Measurements from ENCODE around the gene SRSF2. TPM values are rescaled to one million over a fixed set of nuclear protein-coding genes. Genes with fewer than 3 reads are reported as not detected.

Gene SRSF2
- total and polyA plus RNA-seq, 9 of the 15 experiments (the other 6 are each of a cell fraction or from before 2014, with no cell fraction given): 161 to 583 (median 393) TPM

DNA sequence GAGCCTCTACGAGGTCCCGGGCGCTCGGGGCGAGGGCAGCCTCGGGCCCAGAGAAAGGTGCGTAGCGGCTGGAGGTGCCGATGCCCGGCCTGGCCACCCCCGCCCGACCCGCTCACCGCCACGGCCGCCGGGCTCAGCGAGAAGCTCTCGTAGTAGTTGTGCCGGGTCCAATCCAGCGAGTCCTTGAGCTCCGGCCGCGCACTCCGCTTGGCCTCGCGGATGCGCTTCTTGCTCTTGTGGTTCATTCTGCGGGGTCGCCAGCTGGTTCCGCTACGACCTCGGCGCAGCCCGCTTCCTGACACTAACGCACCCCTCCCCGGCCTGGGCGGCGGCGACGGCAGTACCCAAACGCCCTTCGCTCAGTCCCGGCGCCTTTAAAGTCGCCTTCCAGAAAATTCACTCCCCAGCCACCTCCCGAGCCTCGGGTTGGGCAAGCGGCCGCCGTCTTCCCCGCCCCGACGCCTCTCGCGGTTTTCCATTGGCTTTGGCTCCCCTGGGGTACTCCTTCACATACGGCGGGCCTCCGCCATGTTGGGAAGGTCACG, 10.8 kb downstream of the SRSF2 start, which contains the start of gene JMJD6 (continued):
- TF ChIP-seq, protein P1, sequence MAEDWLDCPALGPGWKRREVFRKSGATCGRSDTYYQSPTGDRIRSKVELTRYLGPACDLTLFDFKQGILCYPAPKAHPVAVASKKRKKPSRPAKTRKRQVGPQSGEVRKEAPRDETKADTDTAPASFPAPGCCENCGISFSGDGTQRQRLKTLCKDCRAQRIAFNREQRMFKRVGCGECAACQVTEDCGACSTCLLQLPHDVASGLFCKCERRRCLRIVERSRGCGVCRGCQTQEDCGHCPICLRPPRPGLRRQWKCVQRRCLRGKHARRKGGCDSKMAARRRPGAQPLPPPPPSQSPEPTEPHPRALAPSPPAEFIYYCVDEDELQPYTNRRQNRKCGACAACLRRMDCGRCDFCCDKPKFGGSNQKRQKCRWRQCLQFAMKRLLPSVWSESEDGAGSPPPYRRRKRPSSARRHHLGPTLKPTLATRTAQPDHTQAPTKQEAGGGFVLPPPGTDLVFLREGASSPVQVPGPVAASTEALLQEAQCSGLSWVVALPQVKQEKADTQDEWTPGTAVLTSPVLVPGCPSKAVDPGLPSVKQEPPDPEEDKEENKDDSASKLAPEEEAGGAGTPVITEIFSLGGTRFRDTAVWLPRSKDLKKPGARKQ (CRISPR knock-in tag; IDR thresholded peaks at IDR 0.05): no peak
- TF ChIP-seq NRF1 (conservative IDR thresholded peaks at IDR 0.05 in 1 of 2, IDR thresholded peaks at IDR 0.05 in 1 of 2) (no peak), RBM14 (IDR thresholded peaks at IDR 0.05; ENCODE audit: borderline replicate concordance, insufficient read depth, low read depth, low read length) (0 out of 2 replicates have a peak, but pooled peaks have one; percentile 82), FOXA1 (IDR thresholded peaks at IDR 0.05; ENCODE audit: borderline replicate concordance) (no peak), ZNF274 (IDR thresholded peaks at IDR 0.05; ENCODE audit: borderline replicate concordance, low read depth, low read length) (no peak; the same call in 1 of the 2 replicates), ELF1 (tag; IDR thresholded peaks at IDR 0.05) (no peak), ZNF217 (CRISPR knock-in tag; IDR thresholded peaks at IDR 0.05) (no peak), U2AF1 (optimal IDR thresholded peaks at IDR 0.05; ENCODE audit: low read depth, low read length) (no peak), ZNF354B (CRISPR knock-in tag; IDR thresholded peaks at IDR 0.05) (no peak), RNF2 (IDR thresholded peaks at IDR 0.05) (0 out of 2 replicates have a peak, but pooled peaks have one; percentile 0), NR2C1 (IDR thresholded peaks at IDR 0.05) (peak; percentile 85), NR2C1 (tag; IDR thresholded peaks at IDR 0.05) (peak; percentile 74), HDAC1 (IDR thresholded peaks at IDR 0.05) (peak in 1 of 2 experiments; percentile 78; a peak in 2 of 4 replicates), KAT8 (IDR thresholded peaks at IDR 0.05; ENCODE audit: low read depth) (no peak), RAD21 (CRISPR knock-in tag; conservative IDR thresholded peaks at IDR 0.05 in 1 of 2, IDR thresholded peaks at IDR 0.05 in 1 of 2) (no peak)
- TF ChIP-seq, protein P2, sequence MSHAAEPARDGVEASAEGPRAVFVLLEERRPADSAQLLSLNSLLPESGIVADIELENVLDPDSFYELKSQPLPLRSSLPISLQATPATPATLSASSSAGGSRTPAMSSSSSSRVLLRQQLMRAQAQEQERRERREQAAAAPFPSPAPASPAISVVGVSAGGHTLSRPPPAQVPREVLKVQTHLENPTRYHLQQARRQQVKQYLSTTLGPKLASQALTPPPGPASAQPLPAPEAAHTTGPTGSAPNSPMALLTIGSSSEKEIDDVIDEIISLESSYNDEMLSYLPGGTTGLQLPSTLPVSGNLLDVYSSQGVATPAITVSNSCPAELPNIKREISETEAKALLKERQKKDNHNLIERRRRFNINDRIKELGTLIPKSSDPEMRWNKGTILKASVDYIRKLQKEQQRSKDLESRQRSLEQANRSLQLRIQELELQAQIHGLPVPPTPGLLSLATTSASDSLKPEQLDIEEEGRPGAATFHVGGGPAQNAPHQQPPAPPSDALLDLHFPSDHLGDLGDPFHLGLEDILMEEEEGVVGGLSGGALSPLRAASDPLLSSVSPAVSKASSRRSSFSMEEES (CRISPR knock-in tag; IDR thresholded peaks at IDR 0.05): no peak
- TF ChIP-seq, protein P3, sequence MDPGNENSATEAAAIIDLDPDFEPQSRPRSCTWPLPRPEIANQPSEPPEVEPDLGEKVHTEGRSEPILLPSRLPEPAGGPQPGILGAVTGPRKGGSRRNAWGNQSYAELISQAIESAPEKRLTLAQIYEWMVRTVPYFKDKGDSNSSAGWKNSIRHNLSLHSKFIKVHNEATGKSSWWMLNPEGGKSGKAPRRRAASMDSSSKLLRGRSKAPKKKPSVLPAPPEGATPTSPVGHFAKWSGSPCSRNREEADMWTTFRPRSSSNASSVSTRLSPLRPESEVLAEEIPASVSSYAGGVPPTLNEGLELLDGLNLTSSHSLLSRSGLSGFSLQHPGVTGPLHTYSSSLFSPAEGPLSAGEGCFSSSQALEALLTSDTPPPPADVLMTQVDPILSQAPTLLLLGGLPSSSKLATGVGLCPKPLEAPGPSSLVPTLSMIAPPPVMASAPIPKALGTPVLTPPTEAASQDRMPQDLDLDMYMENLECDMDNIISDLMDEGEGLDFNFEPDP (CRISPR knock-in tag; IDR thresholded peaks at IDR 0.05): no peak
- TF ChIP-seq, protein P4, sequence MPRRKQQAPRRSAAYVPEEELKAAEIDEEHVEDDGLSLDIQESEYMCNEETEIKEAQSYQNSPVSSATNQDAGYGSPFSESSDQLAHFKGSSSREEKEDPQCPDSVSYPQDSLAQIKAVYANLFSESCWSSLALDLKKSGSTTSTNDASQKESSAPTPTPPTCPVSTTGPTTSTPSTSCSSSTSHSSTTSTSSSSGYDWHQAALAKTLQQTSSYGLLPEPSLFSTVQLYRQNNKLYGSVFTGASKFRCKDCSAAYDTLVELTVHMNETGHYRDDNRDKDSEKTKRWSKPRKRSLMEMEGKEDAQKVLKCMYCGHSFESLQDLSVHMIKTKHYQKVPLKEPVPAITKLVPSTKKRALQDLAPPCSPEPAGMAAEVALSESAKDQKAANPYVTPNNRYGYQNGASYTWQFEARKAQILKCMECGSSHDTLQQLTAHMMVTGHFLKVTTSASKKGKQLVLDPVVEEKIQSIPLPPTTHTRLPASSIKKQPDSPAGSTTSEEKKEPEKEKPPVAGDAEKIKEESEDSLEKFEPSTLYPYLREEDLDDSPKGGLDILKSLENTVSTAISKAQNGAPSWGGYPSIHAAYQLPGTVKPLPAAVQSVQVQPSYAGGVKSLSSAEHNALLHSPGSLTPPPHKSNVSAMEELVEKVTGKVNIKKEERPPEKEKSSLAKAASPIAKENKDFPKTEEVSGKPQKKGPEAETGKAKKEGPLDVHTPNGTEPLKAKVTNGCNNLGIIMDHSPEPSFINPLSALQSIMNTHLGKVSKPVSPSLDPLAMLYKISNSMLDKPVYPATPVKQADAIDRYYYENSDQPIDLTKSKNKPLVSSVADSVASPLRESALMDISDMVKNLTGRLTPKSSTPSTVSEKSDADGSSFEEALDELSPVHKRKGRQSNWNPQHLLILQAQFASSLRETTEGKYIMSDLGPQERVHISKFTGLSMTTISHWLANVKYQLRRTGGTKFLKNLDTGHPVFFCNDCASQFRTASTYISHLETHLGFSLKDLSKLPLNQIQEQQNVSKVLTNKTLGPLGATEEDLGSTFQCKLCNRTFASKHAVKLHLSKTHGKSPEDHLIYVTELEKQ (CRISPR knock-in tag; IDR thresholded peaks at IDR 0.05): no peak
- TF ChIP-seq, protein P5, sequence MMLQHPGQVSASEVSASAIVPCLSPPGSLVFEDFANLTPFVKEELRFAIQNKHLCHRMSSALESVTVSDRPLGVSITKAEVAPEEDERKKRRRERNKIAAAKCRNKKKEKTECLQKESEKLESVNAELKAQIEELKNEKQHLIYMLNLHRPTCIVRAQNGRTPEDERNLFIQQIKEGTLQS (IDR thresholded peaks at IDR 0.05): no peak
- TF ChIP-seq, protein P5 (CRISPR knock-in tag; conservative IDR thresholded peaks at IDR 0.05): no peak; the same call in 1 of the 2 replicates

All from K562 (cell line).